Loucy (cell line): ENCODE measurements around the gene RPE.

Experiments used
- EZH2phosphoT487 ChIP-seq: fragments of 200-600 bp; IDR thresholded peaks from 2 replicates; pipeline ENCODE4 v1.6.1; 2018; ENCODE audit warnings: antibody characterized with exemption, mild to moderate bottlenecking, moderate library complexity, borderline replicate concordance
- TF ChIP-seq, protein P1 (sequence below): fragments of 200-600 bp; sonication (generic); conservative IDR thresholded peaks from 2 replicates; pipeline ENCODE4 v1.5.1; 2014; ENCODE audit warnings: mild to moderate bottlenecking, antibody characterized with exemption, low read length

DNA sequence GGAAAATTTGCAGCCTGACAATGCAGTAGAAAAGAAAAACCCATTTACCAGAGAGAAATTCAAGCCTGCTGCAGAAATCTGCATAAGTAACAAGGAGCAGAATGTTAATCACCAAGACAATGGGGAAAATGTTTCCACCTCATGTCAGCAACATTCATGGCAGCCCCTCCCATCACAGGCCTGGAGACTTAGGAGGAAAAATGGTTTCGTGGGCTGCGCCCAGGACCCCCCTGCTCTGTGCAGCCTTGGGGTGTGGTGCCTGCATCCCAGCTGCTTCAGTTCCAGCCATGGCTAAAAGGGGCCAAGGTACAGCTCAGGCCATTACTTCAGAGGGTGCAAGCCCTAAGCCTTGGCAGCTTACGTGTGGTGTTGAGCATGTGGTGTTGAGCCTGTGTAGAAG, 53.4 kb downstream of the RPE start:
- TF ChIP-seq, protein P1, sequence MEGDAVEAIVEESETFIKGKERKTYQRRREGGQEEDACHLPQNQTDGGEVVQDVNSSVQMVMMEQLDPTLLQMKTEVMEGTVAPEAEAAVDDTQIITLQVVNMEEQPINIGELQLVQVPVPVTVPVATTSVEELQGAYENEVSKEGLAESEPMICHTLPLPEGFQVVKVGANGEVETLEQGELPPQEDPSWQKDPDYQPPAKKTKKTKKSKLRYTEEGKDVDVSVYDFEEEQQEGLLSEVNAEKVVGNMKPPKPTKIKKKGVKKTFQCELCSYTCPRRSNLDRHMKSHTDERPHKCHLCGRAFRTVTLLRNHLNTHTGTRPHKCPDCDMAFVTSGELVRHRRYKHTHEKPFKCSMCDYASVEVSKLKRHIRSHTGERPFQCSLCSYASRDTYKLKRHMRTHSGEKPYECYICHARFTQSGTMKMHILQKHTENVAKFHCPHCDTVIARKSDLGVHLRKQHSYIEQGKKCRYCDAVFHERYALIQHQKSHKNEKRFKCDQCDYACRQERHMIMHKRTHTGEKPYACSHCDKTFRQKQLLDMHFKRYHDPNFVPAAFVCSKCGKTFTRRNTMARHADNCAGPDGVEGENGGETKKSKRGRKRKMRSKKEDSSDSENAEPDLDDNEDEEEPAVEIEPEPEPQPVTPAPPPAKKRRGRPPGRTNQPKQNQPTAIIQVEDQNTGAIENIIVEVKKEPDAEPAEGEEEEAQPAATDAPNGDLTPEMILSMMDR, result no peak
- no peak for TF ChIP-seq EZH2phosphoT487
